ENCODE data around the gene WDR6.
A peak's percentile ranks its signal among the peaks of the same experiment; 100 is the strongest.

WDR6 gene

DNA sequence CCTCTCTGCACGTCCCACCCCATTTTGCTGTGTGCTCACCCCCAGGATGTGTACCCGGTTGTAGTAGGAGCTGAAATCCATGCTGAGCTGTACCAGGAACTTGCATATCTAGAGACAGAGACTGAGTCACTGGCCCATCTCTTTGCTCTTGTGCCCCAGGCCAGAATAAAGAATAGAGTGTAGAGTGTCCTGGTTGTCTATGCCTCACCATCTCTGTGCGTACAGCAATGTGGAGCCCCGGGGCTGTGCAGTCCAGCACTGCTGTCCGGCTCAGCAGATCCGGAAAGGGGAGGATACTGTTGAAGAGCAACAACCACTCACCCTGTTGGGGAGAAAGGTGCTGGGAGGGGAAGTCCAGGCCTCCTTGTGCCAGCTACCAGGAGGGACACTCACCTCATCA, 8.6 kb downstream of the WDR6 start:
- DNase-seq (ENCODE audit: low read depth, low spot score): no peak

DNA sequence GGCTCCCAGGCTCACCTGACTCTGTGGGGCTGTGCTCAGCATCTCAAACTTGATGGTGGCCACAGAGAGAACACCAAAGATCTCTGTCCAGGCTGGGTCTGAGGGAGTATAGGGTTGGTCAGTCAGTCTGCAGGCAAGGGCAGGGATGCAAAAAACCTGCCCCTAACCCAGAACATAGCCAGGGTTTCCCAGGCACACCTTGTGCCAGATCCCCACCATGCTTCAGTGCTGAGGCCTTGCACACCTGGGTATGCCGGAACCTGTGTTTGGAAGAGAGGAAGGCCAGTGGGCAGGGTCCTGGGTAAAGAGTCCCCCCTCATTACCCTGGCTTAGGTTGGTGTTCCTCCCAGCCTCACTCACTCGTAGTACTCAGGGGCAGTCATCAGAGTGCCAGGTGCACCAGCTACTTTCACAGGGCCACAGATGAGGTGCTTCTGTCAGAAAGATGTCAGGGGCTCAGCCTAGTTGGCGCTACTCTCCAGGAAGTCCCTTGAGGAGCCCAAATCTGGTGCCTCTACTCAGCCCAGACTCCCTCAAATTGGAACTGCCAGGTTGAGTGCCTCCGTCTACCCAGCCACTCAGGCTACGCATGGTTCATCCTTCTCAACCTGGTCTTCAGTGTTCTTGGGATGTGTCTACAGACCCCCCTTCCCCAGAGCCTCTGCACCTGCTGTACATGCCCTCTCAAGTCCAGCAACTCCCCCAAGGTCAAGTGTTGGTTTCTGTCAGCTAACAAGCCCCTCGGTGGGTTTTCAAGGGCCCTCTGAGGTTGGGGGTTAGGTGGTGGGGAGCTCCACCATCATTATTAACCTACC, 9.4 kb downstream of the WDR6 start:
- DNase-seq (ENCODE audit: low read depth, low spot score): no peak

DNA sequence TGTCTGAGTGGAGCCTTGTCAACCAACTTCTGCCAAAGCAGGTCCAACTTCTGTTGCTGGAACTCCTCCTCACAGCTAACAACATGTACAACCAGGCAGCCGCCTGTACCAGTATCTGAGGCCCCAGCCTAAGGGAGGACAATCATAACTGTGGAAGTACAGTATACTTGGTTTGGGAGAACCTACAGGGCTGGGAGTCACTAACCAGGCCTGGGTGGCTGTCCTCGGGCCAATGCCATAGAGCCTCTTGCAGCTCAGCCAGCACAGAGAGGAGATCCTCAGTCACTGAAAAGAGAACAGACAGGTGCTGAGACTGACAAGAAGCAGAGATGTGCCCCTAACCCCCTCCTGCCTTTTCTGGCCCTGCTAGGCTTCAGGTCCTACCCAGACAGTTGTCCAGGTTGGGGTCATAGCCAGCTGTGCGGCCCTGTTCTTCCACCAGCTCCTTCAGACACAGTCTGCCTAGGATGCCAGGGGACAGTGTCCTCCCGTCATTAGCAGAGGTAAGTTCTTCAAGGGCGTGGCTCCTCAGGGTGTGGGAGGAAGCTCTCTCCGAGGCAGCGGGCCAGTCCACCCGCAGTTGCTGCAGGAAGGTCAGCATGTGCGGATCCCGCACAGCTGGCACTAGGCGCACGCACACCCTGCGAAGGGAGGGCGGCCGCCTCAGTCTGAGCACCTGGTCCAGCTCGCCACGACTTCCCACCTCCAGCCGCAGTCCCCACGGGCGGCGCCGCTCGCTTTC, 10.2 kb downstream of the WDR6 start:
- no peak for DNase-seq (ENCODE audit: low read depth, low spot score)

DNA sequence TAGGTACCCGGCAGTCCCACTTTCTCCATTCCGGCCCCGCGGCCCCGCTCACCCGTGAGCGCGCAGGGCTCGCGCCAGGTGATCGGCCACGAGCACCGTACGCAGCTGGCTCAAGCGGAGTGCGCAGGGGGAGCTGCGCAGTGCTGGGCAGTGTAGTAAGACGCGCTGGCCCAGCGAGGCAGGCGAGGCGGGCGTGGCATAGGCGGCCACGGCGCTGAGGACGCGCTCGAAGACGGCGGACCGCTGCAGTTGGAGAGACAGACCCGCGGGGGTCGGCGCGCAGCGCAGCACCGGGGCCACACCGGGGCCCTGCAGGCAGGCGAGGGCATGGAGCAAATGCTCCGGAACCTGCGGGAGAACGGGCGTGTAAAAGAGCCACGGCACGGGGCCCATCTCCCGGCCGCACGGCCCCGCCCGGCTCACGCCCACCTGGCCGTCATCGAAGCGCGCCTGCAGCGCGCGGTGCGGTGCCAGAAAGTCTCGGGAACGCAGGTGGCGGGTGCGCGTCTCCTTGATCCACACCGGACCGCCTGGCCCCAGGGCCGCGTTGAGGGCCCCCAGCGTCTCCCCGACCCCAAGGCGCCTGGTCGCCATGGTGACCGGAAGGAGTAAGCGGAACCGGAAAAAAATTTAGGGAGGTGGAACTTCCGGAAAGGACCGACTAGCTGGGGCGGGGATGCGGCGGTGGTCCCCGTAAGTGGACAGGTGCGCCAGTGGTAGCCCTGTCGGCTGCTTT, 10.9 kb downstream of the WDR6 start, which contains the start of gene DALRD3:
Gene DALRD3 (minus strand): TSS at position 610 of the 736 bp plus-strand sequence. CDS start 16 bp downstream, at position 594.
- DNase-seq (ENCODE audit: low read depth, low spot score): no peak

DNA sequence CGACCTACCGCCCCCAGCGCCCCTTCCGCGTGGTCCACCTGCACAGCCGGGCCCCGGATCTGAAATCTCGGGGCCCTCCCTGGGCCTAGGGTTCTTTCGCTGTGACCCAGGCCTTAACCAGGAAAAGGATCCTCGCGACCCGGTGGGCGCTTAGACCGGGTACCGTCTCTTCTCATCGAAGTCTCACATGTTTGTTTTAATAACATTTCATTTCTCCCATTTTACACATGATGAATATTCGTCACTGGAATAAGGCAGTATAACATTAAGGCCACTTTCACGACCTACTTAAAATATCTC, 11.5 kb downstream of the WDR6 start:
- no peak for DNase-seq (ENCODE audit: low read depth, low spot score)

DNA sequence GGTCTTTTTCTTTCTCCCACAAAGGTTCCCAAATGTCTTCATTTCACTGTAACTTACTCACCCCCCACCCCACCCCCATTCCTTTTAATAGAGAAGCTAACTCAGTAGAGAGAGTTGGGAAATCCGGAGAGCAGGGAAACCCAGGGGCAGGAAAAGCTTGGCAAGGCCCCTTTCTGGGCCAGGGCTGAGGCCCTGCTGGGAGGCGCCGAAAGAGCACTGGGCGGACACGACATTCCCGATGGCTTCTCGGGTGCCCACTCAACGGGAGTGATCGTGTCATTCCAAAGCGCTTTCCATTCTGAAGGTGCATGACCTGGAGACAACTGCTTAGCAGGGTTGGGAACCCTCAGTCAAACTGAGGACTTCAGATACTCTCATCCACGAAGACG, 12.7 kb downstream of the WDR6 start:
- DNase-seq (ENCODE audit: low read depth, low spot score): no peak

DNA sequence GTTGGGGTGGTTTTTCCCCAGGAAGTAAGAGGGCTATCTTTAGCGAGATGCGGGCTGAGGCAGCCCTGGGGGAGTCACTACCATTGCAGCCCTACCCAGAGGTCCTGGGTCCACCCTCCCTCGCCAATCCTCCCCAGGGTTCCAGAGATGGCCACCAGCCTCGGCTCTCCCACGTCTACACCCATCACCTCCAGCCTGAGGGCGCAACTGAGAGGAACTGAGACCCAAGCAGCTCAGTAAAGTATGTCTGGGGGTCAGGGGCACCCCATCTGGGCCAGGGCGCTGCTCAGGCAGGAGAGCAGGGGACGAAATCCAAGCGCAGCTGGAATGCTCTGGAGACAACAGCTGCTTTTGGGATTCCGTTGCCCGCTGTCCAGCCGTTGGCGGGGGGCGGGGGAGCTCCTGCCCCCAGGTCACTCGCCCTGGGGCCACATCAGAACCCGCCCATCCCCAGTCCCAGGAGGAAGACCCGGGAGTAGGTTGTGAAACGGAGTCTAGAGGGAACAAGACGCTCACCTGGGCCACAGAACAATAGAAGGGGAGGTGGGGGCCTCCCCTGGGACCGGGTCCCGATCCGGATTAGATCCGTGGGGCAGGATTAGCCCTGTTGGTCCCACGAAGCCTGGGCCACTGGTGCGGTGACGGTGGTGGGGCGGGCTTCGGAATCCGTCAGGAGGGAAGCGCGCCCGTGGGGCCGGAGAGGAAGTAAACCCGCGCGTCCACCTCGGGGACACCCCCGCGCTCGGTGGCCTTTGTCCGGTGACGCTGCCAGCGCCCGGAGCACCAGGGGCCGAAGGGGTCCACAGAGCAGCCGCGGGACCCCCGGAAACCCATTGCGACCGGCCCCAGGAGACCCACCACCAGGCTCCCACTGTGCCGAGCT, 13.4 kb downstream of the WDR6 start:
- no peak for DNase-seq (ENCODE audit: low read depth, low spot score)

DNA sequence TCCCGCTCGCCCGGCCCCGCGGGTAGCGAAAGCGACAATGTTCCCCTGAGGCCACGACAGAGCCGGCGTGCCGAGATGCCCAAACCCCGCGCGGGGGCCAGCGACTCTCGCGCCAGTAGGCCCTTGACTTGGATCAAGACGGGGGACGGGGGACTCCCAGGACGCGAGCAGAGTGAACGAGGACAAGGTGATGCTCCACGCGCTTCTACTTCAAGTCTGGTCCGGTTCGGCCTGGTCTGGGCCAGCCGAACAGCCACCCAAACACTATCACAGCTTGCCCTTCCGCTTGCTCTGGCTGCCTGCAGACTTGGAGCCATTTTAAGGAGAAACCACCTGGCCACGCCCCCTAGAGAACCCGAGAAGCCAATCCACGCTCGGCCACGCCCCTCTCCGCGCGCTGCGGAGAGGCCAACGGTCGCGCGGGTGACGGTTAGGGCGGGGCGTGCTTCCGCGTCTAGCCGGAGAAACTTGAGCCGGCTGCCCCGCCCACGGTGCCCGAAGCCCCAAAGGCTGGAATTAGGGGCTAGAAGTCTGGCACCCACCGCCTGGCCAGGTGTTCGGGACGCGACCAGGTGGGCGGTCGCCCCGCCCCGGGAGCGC, 14.1 kb downstream of the WDR6 start:
- DNase-seq (ENCODE audit: low read depth, low spot score): peak; percentile 96

DNA sequence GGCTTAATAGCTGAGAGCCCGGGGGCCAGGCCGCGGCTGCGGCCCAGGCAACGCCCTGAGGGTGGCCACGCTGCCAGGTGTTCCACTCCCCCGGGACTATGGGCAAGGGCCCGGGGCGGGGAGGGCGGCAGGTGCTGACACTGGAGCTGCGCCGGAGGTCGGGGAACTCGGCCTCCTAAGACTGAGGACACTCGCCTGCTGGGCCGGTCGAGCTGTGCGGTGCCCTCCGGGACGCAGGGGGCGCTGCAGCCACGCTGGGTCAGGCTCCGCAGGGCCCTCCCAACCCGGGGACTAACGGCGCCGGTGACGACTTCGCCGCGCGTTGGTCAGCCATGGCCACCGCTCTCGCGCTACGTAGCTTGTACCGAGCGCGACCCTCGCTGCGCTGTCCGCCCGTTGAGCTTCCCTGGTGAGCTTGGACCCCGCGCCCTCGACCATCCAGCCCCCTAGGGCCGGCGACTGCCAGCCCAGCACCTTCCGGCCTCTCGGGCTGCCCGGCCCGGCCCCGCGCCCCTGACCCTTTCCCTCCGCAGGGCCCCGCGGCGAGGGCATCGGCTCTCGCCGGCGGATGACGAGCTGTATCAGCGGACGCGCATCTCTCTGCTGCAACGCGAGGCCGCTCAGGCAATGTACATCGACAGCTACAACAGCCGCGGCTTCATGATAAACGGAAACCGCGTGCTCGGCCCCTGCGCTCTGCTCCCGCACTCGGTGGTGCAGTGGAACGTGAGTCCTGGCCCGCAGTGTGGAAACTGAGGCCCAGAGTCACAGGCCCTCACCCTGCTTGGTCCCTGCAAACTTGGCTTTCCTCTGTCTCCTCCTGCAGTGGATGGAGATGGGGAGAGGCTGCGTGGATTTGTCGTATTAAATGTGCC, 14.9 kb downstream of the WDR6 start, which contains the start of gene NDUFAF3:
Gene NDUFAF3 (plus strand): TSS at position 309 of the 875 bp plus-strand sequence. CDS start 24 bp downstream, at position 333.
- DNase-seq (ENCODE audit: low read depth, low spot score): peak; percentile 78

DNA sequence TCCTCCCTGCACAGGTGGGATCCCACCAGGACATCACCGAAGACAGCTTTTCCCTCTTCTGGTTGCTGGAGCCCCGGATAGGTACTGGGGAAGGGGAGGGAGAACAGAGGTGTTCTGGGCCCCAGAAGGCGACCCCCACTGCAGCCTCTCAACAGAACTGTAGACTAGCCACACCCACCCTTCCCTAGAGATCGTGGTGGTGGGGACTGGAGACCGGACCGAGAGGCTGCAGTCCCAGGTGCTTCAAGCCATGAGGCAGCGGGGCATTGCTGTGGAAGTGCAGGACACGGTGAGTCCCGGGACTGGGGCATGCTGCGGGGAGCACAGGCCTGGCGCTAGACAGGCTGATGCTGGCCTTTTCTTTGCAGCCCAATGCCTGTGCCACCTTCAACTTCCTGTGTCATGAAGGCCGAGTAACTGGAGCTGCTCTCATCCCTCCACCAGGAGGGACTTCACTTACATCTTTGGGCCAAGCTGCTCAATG, 15.5 kb downstream of the WDR6 start:
- no peak for DNase-seq (ENCODE audit: low read depth, low spot score)

DNA sequence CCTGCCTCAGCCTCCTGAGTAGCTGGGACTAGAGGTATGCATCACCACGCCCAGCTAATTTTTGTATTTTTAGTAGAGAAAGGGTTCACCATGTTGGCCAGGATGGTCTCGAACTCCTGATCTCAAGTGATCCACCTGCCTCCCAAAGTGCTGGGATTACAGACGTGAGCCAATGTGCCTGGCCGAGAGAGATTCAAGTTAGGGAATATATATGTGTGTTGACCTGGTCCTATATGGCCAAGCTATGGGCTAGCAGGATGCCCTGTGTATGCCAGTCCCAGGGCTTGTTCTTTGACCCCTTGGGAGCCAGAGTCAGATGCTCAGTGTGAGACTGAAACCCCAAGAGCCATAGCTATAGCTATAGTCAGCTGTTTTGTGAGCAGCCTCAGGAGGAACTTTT, 16.6 kb downstream of the WDR6 start:
- DNase-seq (ENCODE audit: low read depth, low spot score): no peak

DNA sequence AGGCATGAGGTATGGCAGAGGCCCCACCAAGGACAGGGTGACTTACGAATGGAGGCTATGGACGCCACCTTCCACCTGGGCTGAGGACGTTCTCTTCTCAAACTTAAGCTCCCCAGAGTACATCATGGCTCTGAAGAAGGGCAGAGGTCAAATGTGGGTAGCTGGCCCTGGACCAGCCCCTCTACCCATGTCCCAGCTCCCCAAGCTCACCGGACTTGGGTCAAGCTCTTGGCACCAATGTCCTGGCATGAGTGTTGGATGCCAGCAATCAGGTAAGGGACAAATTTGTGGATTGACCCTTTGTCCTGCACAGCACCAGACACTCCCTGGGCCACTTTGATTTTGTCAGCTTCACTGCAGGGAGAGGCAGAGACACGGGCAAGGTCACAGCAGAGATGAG, 17.3 kb downstream of the WDR6 start:
- DNase-seq (ENCODE audit: low read depth, low spot score): no peak

DNA sequence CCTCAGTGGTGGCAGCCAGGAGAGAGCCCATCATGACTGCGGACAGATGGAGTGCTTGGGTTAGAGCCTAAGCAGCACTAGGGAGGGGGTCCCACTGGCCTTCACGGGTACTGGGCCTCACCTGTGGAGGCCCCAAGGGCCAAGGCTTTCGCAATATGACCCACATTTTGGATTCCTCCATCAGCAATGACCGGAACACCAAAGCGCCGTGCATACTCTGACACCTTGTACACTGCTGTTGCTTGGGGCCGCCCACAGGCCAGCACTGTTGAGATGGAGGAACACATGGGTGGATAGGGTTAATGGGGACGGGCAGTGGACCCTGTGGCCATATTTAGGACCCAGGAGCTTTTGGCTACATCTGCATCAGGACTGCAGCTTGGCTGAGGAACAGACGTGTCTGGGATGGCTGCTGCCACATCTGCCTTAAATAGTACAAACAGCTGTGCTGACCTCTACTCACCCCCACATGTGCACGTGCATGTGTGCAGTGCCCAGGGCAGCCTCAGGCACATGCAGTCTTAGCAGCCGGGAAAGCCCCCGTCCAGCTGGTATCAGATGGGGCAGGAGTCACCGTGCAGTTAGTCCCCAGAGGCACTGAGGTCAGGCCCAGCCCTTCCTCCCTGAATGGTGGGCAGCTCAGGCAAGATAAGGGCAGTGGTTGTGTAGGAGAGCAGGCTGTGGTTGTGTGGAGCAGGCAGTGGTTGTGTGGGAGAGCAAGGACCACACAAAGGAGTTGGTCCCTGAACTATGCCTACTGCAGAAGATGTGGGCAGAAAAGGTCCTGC, 18.0 kb downstream of the WDR6 start:
- no peak for DNase-seq (ENCODE audit: low read depth, low spot score)

DNA sequence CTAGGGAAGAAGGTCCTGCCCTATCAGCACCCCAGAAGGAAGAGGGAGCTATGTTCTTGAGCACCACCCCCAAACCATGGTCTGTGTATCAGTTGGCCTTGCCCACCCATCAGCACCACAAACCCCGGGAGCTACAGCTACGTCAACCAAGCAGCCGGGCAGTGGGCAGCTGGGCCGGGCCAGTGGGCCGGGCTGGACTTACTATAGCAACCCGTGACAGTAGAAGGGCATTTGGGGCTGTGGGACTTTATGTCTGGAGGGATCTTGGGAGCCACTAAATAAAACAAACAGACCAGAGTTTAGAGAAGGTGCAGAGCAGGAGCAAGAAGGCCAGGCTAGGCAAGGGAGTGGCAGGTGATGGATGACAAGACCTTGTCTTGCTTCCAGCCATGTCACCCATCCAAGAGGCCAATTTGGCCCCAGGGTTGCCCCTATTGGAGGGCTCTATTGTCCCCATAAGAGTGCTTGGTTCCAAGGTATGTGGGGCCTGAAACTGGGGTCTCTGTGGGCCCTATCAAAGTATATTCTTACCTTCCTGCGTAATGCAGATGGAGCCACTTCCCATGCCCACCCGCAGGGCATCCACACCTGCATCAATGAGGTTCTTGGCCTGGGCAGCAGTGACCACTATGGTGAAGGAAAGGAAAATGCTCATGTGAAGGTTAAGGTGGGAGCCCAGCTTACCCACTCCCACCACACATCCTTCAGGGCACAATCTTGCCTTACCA, 18.8 kb downstream of the WDR6 start:
- DNase-seq (ENCODE audit: low read depth, low spot score): no peak

DNA sequence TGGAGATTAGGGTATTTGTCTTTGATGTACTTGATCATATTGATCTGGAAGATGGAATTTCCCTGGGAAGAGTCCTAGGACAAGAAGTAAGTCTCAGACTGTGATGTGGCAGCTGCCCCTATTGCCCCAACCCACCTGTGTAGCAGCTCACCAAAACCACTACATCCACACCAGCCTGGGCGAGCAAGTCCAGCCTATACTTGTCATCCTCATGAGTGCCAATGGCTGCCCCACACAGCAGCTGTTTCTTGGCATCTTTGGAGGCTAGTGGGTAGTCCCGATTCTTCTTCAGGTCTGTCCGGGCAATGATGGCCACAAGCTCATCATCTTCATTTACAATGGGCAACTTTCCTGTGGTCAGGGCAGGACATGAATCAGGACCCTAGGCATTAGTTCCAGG, 19.3 kb downstream of the WDR6 start:
- DNase-seq (ENCODE audit: low read depth, low spot score): no peak

DNA sequence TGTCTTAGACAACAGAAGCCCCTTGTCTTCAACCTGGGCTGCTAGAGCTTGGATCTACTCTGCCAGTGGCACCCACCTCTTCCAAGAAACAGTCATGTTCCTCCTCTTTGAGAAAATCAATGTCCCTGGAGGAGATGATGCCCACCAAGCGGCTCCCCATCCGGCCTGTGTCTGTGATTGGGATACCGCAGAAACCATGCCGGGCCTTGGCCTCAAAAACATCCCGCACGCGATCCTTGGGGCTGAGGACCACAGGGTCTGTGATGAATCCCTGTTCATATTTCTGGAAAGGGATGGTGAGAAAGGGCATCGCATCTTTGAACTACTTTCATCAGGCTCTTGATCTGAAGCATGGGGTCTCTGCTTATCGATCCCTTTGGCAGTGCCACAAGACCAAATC, 20.4 kb downstream of the WDR6 start:
- DNase-seq (ENCODE audit: low read depth, low spot score): no peak

DNA sequence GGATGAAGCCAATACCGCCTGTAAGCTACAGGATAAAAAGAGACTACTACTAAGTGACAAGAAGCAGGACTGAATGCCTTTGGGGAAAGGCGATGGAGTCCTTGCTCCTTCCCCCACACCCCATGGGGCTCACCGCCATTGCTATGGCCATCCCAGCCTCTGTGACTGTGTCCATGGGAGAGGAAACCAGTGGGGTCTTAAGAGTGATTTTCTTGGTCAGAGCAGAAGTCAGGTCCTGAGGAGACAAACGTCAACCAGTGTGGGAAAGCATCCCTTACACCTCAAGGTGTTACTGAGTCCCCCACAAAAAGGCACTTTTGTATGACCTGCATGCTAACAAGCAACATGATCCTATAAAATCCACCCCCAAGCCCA, 21.1 kb downstream of the WDR6 start:
- no peak for DNase-seq (ENCODE audit: low read depth, low spot score)

Measured in smooth muscle cell of the brain vasculature (primary cell).